HG03432 (cell line): ENCODE results near the gene DNAH9.
"Not testable (repeated sequence)": the region's sequence is repeated elsewhere in the genome, so short reads cannot be mapped to it uniquely, and the experiment has no call there.

Source experiments
- ATAC-seq: cut with Tn5 transposase; IDR thresholded peaks from one replicate; pipeline ENCODE4 v1.9.1; 2021; ENCODE audit warnings: mild to moderate bottlenecking, moderate library complexity; ENCODE audit not compliant: unreplicated experiment

Gene DNAH9

GRCh38 chr17:11952610-11953009 is 354.3 kb downstream of the DNAH9 start:
- no peak for ATAC-seq

GRCh38 chr17:11953924-11954323 is 355.7 kb downstream of the DNAH9 start:
- no peak for ATAC-seq

GRCh38 chr17:11954936-11955335 is 356.7 kb downstream of the DNAH9 start:
- no peak for ATAC-seq

GRCh38 chr17:11969565-11969964 is 371.3 kb downstream of the DNAH9 start:
- no peak for ATAC-seq

GRCh38 chr17:11972741-11973140 is 374.5 kb downstream of the DNAH9 start:
- not testable (repeated sequence) for ATAC-seq

- no peak for ATAC-seq
Observed at GRCh38 chr17:11979795-11980194, 381.5 kb downstream of the DNAH9 start.

GRCh38 chr17:11980813-11981212 is 382.5 kb downstream of the DNAH9 start:
- ATAC-seq, result no peak

- no peak for ATAC-seq
Observed at GRCh38 chr17:11981862-11982261, 383.6 kb downstream of the DNAH9 start.

- ATAC-seq, result no peak
Observed at GRCh38 chr17:11986179-11986941, 388.1 kb downstream of the DNAH9 start.

- ATAC-seq, result no peak
Observed at GRCh38 chr17:11986942-11987329, 388.7 kb downstream of the DNAH9 start.

- ATAC-seq, result no peak
Observed at GRCh38 chr17:11990363-11990983, 392.2 kb downstream of the DNAH9 start.

GRCh38 chr17:11991461-11991860 is 393.2 kb downstream of the DNAH9 start:
- ATAC-seq, result no peak

- ATAC-seq, result peak; percentile 41
Observed at GRCh38 chr17:11996722-11997146, 398.5 kb downstream of the DNAH9 start.

GRCh38 chr17:11997147-11997971 is 399.1 kb downstream of the DNAH9 start, which contains the start of gene ZNF18:
ZNF18 (minus strand) TSS chr17:11997475; CDS start chr17:11992829, 4,646 bp downstream.
- ATAC-seq, result peak; percentile 97

GRCh38 chr17:11997972-11998233 is 399.6 kb downstream of the DNAH9 start:
- ATAC-seq, result no peak

- no peak for ATAC-seq
Observed at GRCh38 chr17:11999696-12000095, 401.4 kb downstream of the DNAH9 start.

- ATAC-seq, result no peak
Observed at GRCh38 chr17:12007466-12007865, 409.2 kb downstream of the DNAH9 start.
